Lung (tissue), 12 donors: ENCODE measurements around the gene SPATC1L. TPM values are rescaled to one million over a fixed set of nuclear protein-coding genes. Genes with fewer than 3 reads are reported as not detected.
A peak's percentile ranks its signal among the peaks of the same experiment; 100 is the strongest.

Experiments
- ATAC-seq: fragments of 200-7000 bp; cut with Tn5 transposase; one replicate; pipeline ENCODE4 v1.9.1; 2020; ENCODE audit warnings: moderate number of reproducible peaks; ENCODE audit not compliant: insufficient read depth, low FRiP score
- DNase-seq, 3 donors: peaks; one replicate each; pipeline ENCODE4 v3.0.0-alpha.2; 2013 to 2017
- H3K27ac ChIP-seq, 2 donors: one replicate each; pipeline ENCODE4 v1.5.1; 2013; ENCODE audit warnings: mild to moderate bottlenecking in 2 of 2, moderate library complexity in 2 of 2, control low read depth in 1 of 2, inconsistent platforms in 1 of 2, low read depth in 1 of 2, low read length in 1 of 2
- H3K27me3 ChIP-seq, 3 donors: one replicate each; pipeline ENCODE4 v1.5.1; 2013; ENCODE audit warnings: low read length in 2 of 3; ENCODE audit not compliant: control insufficient read depth in 3 of 3, insufficient read depth in 3 of 3
- H3K36me3 ChIP-seq, 4 donors: one replicate each; pipeline ENCODE4 v1.5.1; 2013; ENCODE audit warnings: low read length in 4 of 4, mild to moderate bottlenecking in 1 of 4, moderate library complexity in 1 of 4; ENCODE audit not compliant: control insufficient read depth in 4 of 4, insufficient read depth in 4 of 4
- H3K4me1 ChIP-seq, 5 donors: one replicate each; pipeline ENCODE4 v1.5.1; 2013; ENCODE audit warnings: low read length in 5 of 5, mild to moderate bottlenecking in 2 of 5, moderate library complexity in 1 of 5; ENCODE audit not compliant: control insufficient read depth in 5 of 5, insufficient read depth in 5 of 5
- H3K4me3 ChIP-seq: one replicate; pipeline ENCODE4 v1.5.1; 2013; ENCODE audit warnings: mild to moderate bottlenecking, control low read depth, moderate library complexity
- H3K9ac ChIP-seq, 2 donors: one replicate each; pipeline ENCODE4 v1.5.1; 2013; ENCODE audit warnings: low read length in 2 of 2, control low read depth in 1 of 2; ENCODE audit not compliant: insufficient read depth in 1 of 2
- H3K9me3 ChIP-seq, 4 donors: one replicate each; pipeline ENCODE4 v1.5.1; 2013; ENCODE audit warnings: low read length in 3 of 4, mild to moderate bottlenecking in 1 of 4, moderate library complexity in 1 of 4; ENCODE audit not compliant: control insufficient read depth in 4 of 4, insufficient read depth in 3 of 4
- WGBS, 2 donors: extraction: QIAGEN DNeasy Blood & Tissue Kit; methylation state at CpG; one replicate each; pipeline ENCODE4 v1.1.7; 2013; 5-methylcytosine and 5-hydroxymethylcytosine counted together
- polyA plus RNA-seq, 2 donors: library from polyadenylated mRNA; stranded (reverse); fragments of 200-250 nt; gene quantifications; one replicate each; pipeline ENCODE4 v1.2.1, GENCODE V29; 2013
- total RNA-seq, 2 donors: library from RNA; depleted of rRNA in 1 of 2; stranded (reverse); fragments of >200 nt in 1 of 2; gene quantifications; one replicate each; pipeline ENCODE4 v1.2.1, GENCODE V29; 2014 to 2021
- TF ChIP-seq, protein P1 (sequence below): IDR thresholded peaks from 2 replicates; pipeline ENCODE4 v1.5.1; 2012; ENCODE audit warnings: mild to moderate bottlenecking; ENCODE audit errors: control extremely low read depth, extremely low read depth
- donor health status: control.
- donor health status: control.
- donor health status: Bipolar disorder and iron deficiency.
- donor health status: healthy.
- donor health status: DM: yes; HTN: yes; CAD: no.

The SPATC1L gene
- total and polyA plus RNA-seq, 4 donors: 6.6 to 15.6 (median 11.0) TPM

- Histone ChIP-seq H3K27ac (no peak overlapping the region), H3K36me3 (peaks cover 0 to 50% (median 4%) of the 10 kb centered on the region in 4 donors), H3K4me1 (peaks cover 0 to 17% (median 13%) of the 10 kb centered on the region in 5 donors), H3K9ac (no peak overlapping the region), H3K27me3 (no peaks in the 10 kb centered on the region), H3K4me3 (no peak overlapping the region), H3K9me3 (peaks cover 0 to 2% (median 0%) of the 10 kb centered on the region in 4 donors)
- TF ChIP-seq, protein P1, sequence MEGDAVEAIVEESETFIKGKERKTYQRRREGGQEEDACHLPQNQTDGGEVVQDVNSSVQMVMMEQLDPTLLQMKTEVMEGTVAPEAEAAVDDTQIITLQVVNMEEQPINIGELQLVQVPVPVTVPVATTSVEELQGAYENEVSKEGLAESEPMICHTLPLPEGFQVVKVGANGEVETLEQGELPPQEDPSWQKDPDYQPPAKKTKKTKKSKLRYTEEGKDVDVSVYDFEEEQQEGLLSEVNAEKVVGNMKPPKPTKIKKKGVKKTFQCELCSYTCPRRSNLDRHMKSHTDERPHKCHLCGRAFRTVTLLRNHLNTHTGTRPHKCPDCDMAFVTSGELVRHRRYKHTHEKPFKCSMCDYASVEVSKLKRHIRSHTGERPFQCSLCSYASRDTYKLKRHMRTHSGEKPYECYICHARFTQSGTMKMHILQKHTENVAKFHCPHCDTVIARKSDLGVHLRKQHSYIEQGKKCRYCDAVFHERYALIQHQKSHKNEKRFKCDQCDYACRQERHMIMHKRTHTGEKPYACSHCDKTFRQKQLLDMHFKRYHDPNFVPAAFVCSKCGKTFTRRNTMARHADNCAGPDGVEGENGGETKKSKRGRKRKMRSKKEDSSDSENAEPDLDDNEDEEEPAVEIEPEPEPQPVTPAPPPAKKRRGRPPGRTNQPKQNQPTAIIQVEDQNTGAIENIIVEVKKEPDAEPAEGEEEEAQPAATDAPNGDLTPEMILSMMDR: no peak
- ATAC-seq (no peak), DNase-seq (peak in 1 of 3 donors; percentile 11)
- 82 to 86% methylated on average over 16 of the region's 16 CpGs for WGBS, 2 donors
These were observed 37.6 kb upstream of the SPATC1L start for GRCh38 chr21:46221664-46222435.

GRCh38 chr21:46220847-46221246 is 36.6 kb upstream of the SPATC1L start:
- Histone ChIP-seq H3K9ac (no peak overlapping the region), H3K4me3 (no peak overlapping the region), H3K9me3 (no peaks in the 10 kb centered on the region), H3K4me1 (peaks cover 0 to 13% (median 8%) of the 10 kb centered on the region in 5 donors), H3K36me3 (peaks cover 0 to 57% (median 5%) of the 10 kb centered on the region in 4 donors), H3K27ac (no peak overlapping the region), H3K27me3 (no peaks in the 10 kb centered on the region)
- TF ChIP-seq, protein P1: no peak
- DNase-seq (no peak), ATAC-seq (no peak)
- 94 to 100% methylated on average over 6 to 8 of the region's 8 CpGs for WGBS, 2 donors

GRCh38 chr21:46220275-46220810 is 36.1 kb upstream of the SPATC1L start:
- Histone ChIP-seq H3K36me3 (peaks cover 0 to 62% (median 5%) of the 10 kb centered on the region in 4 donors), H3K9me3 (no peaks in the 10 kb centered on the region), H3K9ac (no peak overlapping the region), H3K27me3 (no peaks in the 10 kb centered on the region), H3K4me3 (no peak overlapping the region), H3K27ac (no peak overlapping the region), H3K4me1 (peaks cover 0 to 13% (median 8%) of the 10 kb centered on the region in 5 donors)
- TF ChIP-seq, protein P1: no peak
- no peak for ATAC-seq
- no peak for DNase-seq
- 78 to 92% methylated on average over 13 of the region's 13 CpGs for WGBS, 2 donors
